HCT116 (cell line): ENCODE measurements around the gene VAPA. TPM values are rescaled to one million over a fixed set of nuclear protein-coding genes. Genes with fewer than 3 reads are reported as not detected.

Experiments
- CBX3 ChIP-seq: IDR thresholded peaks from 2 replicates; pipeline ENCODE4 v1.6.1; 2012; ENCODE audit warnings: low read depth
- CEBPB ChIP-seq: IDR thresholded peaks from 2 replicates; pipeline ENCODE4 v1.6.1; 2012; ENCODE audit warnings: low read depth
- EZH2 ChIP-seq: fragments of 200-600 bp; sonication (generic); IDR thresholded peaks from 2 replicates; pipeline ENCODE4 v1.6.1; 2017; ENCODE audit warnings: antibody characterized with exemption, mixed run types
- EZH2phosphoT487 ChIP-seq: fragments of 200-600 bp; IDR thresholded peaks from 2 replicates; pipeline ENCODE4 v1.6.1; 2018; ENCODE audit warnings: antibody characterized with exemption, borderline replicate concordance
- FOSL1 ChIP-seq: IDR thresholded peaks from 2 replicates; pipeline ENCODE4 v1.6.1; 2012; ENCODE audit warnings: low read depth
- POLR2A ChIP-seq: IDR thresholded peaks from 2 replicates; pipeline ENCODE4 v1.7.0; 2011; ENCODE audit warnings: borderline replicate concordance; ENCODE audit not compliant: insufficient read depth, insufficient read length; ENCODE audit errors: extremely low read depth
- SIN3A ChIP-seq: IDR thresholded peaks from 2 replicates; pipeline ENCODE4 v1.6.1; 2012; ENCODE audit warnings: low read depth
- SP1 ChIP-seq: IDR thresholded peaks from 2 replicates; pipeline ENCODE4 v1.6.1; 2012; ENCODE audit warnings: low read depth
- TCF7L2 ChIP-seq: IDR thresholded peaks from 2 replicates; pipeline ENCODE4 v1.7.0; 2011; ENCODE audit warnings: borderline replicate concordance, inconsistent platforms; ENCODE audit not compliant: insufficient read depth, insufficient read length; ENCODE audit errors: extremely low read depth
- ZNF274 ChIP-seq: fragments of 200-500 bp; sonication (Bioruptor generic); IDR thresholded peaks from 2 replicates; pipeline ENCODE4 v1.6.1; 2014; ENCODE audit warnings: mild to moderate bottlenecking, low read depth, low read length, inconsistent platforms
- total RNA-seq: library from RNA; stranded (reverse); gene quantifications from one replicate; pipeline ENCODE4 v1.2.1, GENCODE V29; 2021; ENCODE audit not compliant: unreplicated experiment
- TF ChIP-seq, protein P1 (sequence below): IDR thresholded peaks from 2 replicates; pipeline ENCODE4 v1.6.1; 2011; ENCODE audit warnings: mild to moderate bottlenecking, low read length, moderate library complexity; ENCODE audit not compliant: insufficient replicate concordance; ENCODE audit errors: extremely low read depth
- TF ChIP-seq, protein P2 (sequence below), 3 experiments: fragments of 200-600 bp in 1 of 3; sonication (generic) in 1 of 3; IDR thresholded peaks in 2 of 3; conservative IDR thresholded peaks in 1 of 3; 2 replicates each; pipeline ENCODE4 v1.5.1; 2012 to 2017; ENCODE audit warnings: low read depth in 2 of 3, low read length in 2 of 3, antibody characterized with exemption in 1 of 3, borderline replicate concordance in 1 of 3, control low read depth in 1 of 3, mild to moderate bottlenecking in 1 of 3, mixed read lengths in 1 of 3, mixed run types in 1 of 3, moderate library complexity in 1 of 3; ENCODE audit not compliant: insufficient read depth in 1 of 3

The VAPA gene
- total RNA-seq, 1 experiment from 2014 or later = 295 TPM

DNA sequence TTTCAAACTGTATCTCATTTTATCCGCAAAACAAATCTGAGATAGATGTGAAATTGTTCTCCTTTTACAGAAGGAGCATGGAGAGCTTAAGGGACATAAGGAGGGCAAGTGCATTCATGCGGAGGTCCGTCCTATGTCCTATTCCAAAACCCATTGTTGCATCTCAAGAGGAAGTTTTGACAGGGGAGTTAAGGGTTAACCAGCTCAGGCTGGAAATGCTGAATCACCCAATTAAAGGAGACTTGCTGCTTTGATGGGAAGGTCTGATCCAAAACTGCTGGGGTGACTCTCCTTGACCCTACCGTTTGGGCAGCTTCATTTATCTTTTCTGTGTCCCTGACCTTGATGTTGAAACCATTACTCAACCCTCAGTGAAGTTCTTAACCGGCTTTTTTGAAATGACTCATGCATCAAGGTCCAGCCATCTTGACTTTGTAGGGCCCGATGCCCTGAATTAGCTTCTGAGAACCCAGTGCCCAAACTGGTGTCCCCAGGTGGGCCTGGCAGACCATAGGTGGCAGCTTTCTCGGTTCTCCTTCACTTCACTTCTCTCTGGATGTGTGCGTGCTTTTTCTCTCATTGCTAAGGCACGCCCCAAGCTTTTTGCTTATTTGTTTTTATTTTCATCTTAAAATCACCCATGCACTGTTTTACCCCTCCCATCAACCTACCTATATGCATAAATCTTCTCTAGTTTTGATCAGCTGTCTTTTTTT is 43.9 kb upstream of the VAPA start (continued):
- TF ChIP-seq, protein P1, sequence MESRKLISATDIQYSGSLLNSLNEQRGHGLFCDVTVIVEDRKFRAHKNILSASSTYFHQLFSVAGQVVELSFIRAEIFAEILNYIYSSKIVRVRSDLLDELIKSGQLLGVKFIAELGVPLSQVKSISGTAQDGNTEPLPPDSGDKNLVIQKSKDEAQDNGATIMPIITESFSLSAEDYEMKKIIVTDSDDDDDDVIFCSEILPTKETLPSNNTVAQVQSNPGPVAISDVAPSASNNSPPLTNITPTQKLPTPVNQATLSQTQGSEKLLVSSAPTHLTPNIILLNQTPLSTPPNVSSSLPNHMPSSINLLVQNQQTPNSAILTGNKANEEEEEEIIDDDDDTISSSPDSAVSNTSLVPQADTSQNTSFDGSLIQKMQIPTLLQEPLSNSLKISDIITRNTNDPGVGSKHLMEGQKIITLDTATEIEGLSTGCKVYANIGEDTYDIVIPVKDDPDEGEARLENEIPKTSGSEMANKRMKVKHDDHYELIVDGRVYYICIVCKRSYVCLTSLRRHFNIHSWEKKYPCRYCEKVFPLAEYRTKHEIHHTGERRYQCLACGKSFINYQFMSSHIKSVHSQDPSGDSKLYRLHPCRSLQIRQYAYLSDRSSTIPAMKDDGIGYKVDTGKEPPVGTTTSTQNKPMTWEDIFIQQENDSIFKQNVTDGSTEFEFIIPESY = no peak
- peak; percentile 84 for TF ChIP-seq CBX3
- TF ChIP-seq SIN3A = peak; percentile 64; the same call in 1 of the 2 replicates
- TF ChIP-seq, protein P2, sequence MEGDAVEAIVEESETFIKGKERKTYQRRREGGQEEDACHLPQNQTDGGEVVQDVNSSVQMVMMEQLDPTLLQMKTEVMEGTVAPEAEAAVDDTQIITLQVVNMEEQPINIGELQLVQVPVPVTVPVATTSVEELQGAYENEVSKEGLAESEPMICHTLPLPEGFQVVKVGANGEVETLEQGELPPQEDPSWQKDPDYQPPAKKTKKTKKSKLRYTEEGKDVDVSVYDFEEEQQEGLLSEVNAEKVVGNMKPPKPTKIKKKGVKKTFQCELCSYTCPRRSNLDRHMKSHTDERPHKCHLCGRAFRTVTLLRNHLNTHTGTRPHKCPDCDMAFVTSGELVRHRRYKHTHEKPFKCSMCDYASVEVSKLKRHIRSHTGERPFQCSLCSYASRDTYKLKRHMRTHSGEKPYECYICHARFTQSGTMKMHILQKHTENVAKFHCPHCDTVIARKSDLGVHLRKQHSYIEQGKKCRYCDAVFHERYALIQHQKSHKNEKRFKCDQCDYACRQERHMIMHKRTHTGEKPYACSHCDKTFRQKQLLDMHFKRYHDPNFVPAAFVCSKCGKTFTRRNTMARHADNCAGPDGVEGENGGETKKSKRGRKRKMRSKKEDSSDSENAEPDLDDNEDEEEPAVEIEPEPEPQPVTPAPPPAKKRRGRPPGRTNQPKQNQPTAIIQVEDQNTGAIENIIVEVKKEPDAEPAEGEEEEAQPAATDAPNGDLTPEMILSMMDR (IDR thresholded peaks at IDR 0.05 in 2 of 3, conservative IDR thresholded peaks at IDR 0.05 in 1 of 3; ENCODE audit: borderline replicate concordance in 1 of 3, insufficient read depth in 1 of 3, low read depth in 2 of 3, low read length in 2 of 3) = no peak
- no peak for TF ChIP-seq ZNF274
- peak; percentile 95 for TF ChIP-seq CEBPB
- TF ChIP-seq TCF7L2 = peak; percentile 99
- TF ChIP-seq EZH2phosphoT487 = no peak
- peak; percentile 91 for TF ChIP-seq FOSL1
- TF ChIP-seq EZH2 = no peak
- TF ChIP-seq POLR2A = no peak
- TF ChIP-seq SP1 = peak; percentile 92
